Osteoblast (primary cell): ENCODE results near the gene C1RL. TPM values are rescaled to one million over a fixed set of nuclear protein-coding genes. Genes with fewer than 3 reads are reported as not detected.

Experiments used
- DNase-seq: peaks from one replicate; pipeline ENCODE4 v3.0.0; 2011; ENCODE audit warnings: low spot score, mixed read lengths; ENCODE audit not compliant: insufficient read length; ENCODE audit errors: missing footprints
- H2AFZ ChIP-seq: 2 replicates; pipeline ENCODE4 v1.6.0; 2011; ENCODE audit warnings: mild to moderate bottlenecking, low read length
- H3K27ac ChIP-seq: 2 replicates; pipeline ENCODE4 v1.5.1; 2011; ENCODE audit warnings: mild to moderate bottlenecking, low read depth, low read length, moderate library complexity
- H3K27me3 ChIP-seq: 2 replicates; pipeline ENCODE4 v1.6.0; 2012; ENCODE audit warnings: mild to moderate bottlenecking, control low read depth, inconsistent platforms, low read length, moderate library complexity; ENCODE audit not compliant: insufficient read depth
- H3K36me3 ChIP-seq: 2 replicates; pipeline ENCODE4 v1.5.1; 2011; ENCODE audit warnings: mild to moderate bottlenecking, low read length, control low read depth, moderate library complexity; ENCODE audit not compliant: insufficient read depth
- H3K4me1 ChIP-seq: 2 replicates; pipeline ENCODE4 v1.5.1; 2011; ENCODE audit warnings: mild to moderate bottlenecking, low read length, control low read depth, moderate library complexity; ENCODE audit not compliant: insufficient read depth
- H3K4me2 ChIP-seq: 2 replicates; pipeline ENCODE4 v1.6.0; 2011; ENCODE audit warnings: mild to moderate bottlenecking, low read length; ENCODE audit not compliant: insufficient read depth
- H3K4me3 ChIP-seq: fragments of 200-600 bp; sonication (generic); 3 replicates; pipeline ENCODE4 v1.5.1; 2012; ENCODE audit warnings: mild to moderate bottlenecking, low read length, inconsistent platforms; ENCODE audit not compliant: insufficient read depth
- H3K79me2 ChIP-seq: 2 replicates; pipeline ENCODE4 v1.6.0; 2012; ENCODE audit warnings: mild to moderate bottlenecking, low read length, control low read depth, inconsistent platforms; ENCODE audit not compliant: insufficient read depth
- H3K9me3 ChIP-seq: 2 replicates; pipeline ENCODE4 v1.5.1; 2011; ENCODE audit warnings: low read depth, low read length, control low read depth
- H4K20me1 ChIP-seq: 2 replicates; pipeline ENCODE4 v1.6.0; 2012; ENCODE audit warnings: mild to moderate bottlenecking, low read length, control low read depth; ENCODE audit not compliant: insufficient read depth
- CTCF ChIP-seq: IDR thresholded peaks from 2 replicates; pipeline ENCODE4 v1.5.1; 2011; ENCODE audit warnings: mild to moderate bottlenecking, low read depth, low read length, moderate library complexity; ENCODE audit errors: extremely low read depth
- total RNA-seq: library from RNA; depleted of rRNA; stranded (reverse); fragments of >200 nt; gene quantifications from 2 replicates; pipeline ENCODE4 v1.2.3, GENCODE V29; 2012

The C1RL gene
- total RNA-seq, 1 donor: 63.7 TPM

DNA sequence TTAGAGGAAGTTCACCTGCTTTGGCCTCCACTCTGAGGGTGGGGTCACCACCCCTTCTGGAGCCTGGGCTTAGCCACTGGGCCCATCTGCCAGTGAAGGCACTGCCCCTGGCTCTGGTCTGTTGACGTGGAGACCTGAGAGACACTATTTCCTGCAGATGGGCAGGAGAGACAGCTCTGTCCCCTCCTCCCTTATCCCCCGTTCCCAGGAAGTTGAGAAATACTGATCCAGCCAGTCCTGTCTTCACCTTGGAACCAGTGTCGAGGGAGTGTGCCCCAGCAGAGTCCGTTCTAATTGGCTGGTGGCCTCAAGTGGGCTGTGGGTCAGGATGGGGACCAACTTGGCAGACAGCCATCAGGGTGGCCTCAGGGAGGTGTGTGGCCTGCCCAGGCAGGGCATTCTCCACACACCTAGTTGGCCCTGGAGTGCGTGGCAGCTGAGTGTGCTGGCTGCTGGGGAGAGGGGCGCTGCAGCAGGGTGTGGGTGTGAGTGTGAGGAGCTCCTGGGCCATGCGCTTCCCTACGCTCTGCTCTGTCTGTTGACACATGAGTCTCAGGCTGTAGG is 46.5 kb upstream of the C1RL start:
- no peaks in the 10 kb centered on the region for H3K79me2 ChIP-seq
- no peaks in the 10 kb centered on the region for H3K9me3 ChIP-seq
- no peak overlapping the region for H3K27ac ChIP-seq
- no peaks in the 10 kb centered on the region for H4K20me1 ChIP-seq
- DNase-seq: peak; percentile 51
- H3K4me1 ChIP-seq: no peaks in the 10 kb centered on the region
- no peak for TF ChIP-seq CTCF
- H3K4me3 ChIP-seq: no peak overlapping the region
- no peak overlapping the region for H2AFZ ChIP-seq
- no peaks in the 10 kb centered on the region for H3K27me3 ChIP-seq
- no peaks in the 10 kb centered on the region for H3K36me3 ChIP-seq
- no peak overlapping the region for H3K4me2 ChIP-seq

DNA sequence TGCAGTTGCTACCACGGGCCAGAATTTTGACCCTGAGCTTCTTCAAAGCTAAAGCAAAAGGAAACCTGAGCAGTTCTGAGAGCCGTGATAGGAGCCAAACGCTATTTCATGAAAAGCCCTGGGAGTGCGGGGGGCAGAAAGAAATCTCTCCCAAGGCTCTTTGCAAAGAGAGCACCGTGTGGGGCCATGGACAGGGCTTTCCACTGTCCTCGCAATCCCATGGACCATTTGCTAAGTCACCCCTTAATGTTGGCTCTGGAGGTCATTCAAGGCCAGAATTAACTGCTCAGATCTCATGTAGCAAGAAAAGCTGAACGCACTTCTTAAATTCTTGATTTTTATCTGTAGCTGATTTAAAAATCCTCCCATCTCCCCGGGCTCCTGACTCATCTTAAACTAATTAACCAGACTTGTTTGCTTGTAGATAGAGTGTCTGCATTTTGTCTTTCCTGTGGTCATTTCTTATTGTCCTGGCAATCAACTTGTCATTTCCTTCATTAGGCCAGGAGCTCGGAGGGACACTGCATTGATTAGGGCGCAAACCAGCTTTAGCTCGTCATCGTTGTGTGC is 46.0 kb upstream of the C1RL start:
- H4K20me1 ChIP-seq: no peaks in the 10 kb centered on the region
- H3K4me3 ChIP-seq: no peak overlapping the region
- H3K4me1 ChIP-seq: no peaks in the 10 kb centered on the region
- no peaks in the 10 kb centered on the region for H3K27me3 ChIP-seq
- no peaks in the 10 kb centered on the region for H3K9me3 ChIP-seq
- H3K4me2 ChIP-seq: no peak overlapping the region
- DNase-seq: no peak
- H2AFZ ChIP-seq: no peak overlapping the region
- no peaks in the 10 kb centered on the region for H3K36me3 ChIP-seq
- no peak overlapping the region for H3K27ac ChIP-seq
- no peak for TF ChIP-seq CTCF
- no peaks in the 10 kb centered on the region for H3K79me2 ChIP-seq

GRCh38 chr12:7154042-7154441 is 45.0 kb upstream of the C1RL start:
- Histone ChIP-seq H3K4me2 (no peak overlapping the region), H3K79me2 (no peaks in the 10 kb centered on the region), H2AFZ (no peak overlapping the region), H3K36me3 (peaks cover 4% of the 10 kb centered on the region), H3K9me3 (no peaks in the 10 kb centered on the region), H3K4me1 (no peaks in the 10 kb centered on the region), H3K4me3 (no peak overlapping the region), H3K27ac (no peak overlapping the region), H4K20me1 (no peaks in the 10 kb centered on the region), H3K27me3 (no peaks in the 10 kb centered on the region)
- no peak for TF ChIP-seq CTCF
- no peak for DNase-seq

GRCh38 chr12:7152818-7153217 is 43.8 kb upstream of the C1RL start:
- Histone ChIP-seq H3K9me3 (no peaks in the 10 kb centered on the region), H3K27ac (no peak overlapping the region), H3K36me3 (peaks cover 9% of the 10 kb centered on the region), H3K4me2 (no peak overlapping the region), H3K4me1 (no peaks in the 10 kb centered on the region), H3K27me3 (no peaks in the 10 kb centered on the region), H3K4me3 (no peak overlapping the region), H4K20me1 (no peaks in the 10 kb centered on the region), H3K79me2 (no peaks in the 10 kb centered on the region), H2AFZ (no peak overlapping the region)
- no peak for TF ChIP-seq CTCF
- no peak for DNase-seq
